Posterior cingulate gyrus (tissue), 11 donors: Measurements from ENCODE around the gene CNFN.
A peak's percentile ranks its signal among the peaks of the same experiment; 100 is the strongest.

ENCODE experiments used
- DNase-seq, 10 donors: peaks; one replicate each; pipeline versions ENCODE4 v3.0.0 to v3.0.0-alpha.2; 2020 to 2021; ENCODE audit warnings: mixed read lengths in 3 of 10
- intact Hi-C: fragments of 100-400 bp; cut with DNase I; formaldehyde crosslinking; loops from one replicate; pipeline ENCODE4 v1.15.1; 2023

CNFN gene

GRCh38 chr19:42378225-42379215, 11.6 kb downstream of the CNFN start:
- DNase-seq: no peak
- intact Hi-C loops: no loop called here

DNA sequence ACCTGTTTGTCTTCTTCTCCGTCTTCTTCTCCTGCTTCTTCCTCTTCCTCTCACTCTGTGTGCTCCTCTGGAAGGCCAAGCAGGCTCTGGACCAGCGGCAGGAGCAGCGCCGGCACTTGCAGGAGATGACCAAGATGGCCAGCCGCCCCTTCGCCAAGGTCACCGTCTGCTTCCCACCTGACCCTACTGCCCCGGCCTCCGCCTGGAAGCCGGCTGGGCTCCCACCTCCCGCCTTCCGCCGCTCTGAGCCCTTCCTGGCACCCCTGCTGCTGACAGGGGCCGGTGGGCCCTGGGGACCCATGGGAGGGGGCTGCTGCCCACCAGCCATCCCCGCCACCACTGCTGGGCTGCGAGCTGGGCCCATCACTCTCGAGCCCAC, 13.9 kb downstream of the CNFN start:
- intact Hi-C loops: no loop called here
- no peak for DNase-seq

GRCh38 chr19:42375415-42376176, 14.5 kb downstream of the CNFN start:
- peak in 1 of 10 donors; percentile 78 for DNase-seq
- intact Hi-C loops: no loop called here

GRCh38 chr19:42374826-42375376, 15.2 kb downstream of the CNFN start:
- intact Hi-C loops: no loop called here
- no peak for DNase-seq

GRCh38 chr19:42370626-42371175, 19.4 kb downstream of the CNFN start:
- intact Hi-C loops: no loop called here
- no peak for DNase-seq

DNA sequence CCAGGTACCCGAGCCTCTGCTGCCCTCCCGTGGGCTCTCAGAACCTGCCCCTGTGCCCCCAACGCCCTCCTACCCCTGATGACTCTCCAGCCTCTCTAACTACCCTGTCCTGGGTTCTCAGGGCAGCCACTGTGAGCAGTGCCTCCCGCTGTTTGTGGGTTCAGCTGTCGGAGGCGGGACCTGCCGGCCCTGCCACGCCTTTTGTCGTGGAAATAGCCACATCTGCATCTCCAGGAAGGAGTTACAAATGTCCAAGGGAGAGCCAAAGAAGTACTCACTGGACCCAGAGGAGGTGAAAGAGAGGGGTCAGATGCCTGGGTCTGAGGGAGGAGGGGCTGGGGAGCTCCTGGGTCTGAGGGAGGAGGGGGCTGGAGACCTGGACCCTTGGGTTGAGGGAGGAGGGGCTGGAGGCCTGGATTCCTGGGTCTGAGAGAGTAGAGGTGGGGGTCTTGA, 20.0 kb downstream of the CNFN start:
- intact Hi-C loops: no loop called here

GRCh38 chr19:42369433-42370067, 20.5 kb downstream of the CNFN start:
- intact Hi-C loops: no loop called here

More for the DNA sequence above, 20.0 kb downstream of the CNFN start:
- no peak for DNase-seq

GRCh38 chr19:42368765-42369164, 21.3 kb downstream of the CNFN start:
- no peak for DNase-seq
- intact Hi-C loops: no loop called here

More at GRCh38 chr19:42369433-42370067, 20.5 kb downstream of the CNFN start:
- no peak for DNase-seq

- intact Hi-C loops: no loop called here
- DNase-seq: no peak
These were observed 21.7 kb downstream of the CNFN start for GRCh38 chr19:42368360-42368759.

- no peak for DNase-seq
These were observed 22.2 kb downstream of the CNFN start for GRCh38 chr19:42367929-42368328.

DNA sequence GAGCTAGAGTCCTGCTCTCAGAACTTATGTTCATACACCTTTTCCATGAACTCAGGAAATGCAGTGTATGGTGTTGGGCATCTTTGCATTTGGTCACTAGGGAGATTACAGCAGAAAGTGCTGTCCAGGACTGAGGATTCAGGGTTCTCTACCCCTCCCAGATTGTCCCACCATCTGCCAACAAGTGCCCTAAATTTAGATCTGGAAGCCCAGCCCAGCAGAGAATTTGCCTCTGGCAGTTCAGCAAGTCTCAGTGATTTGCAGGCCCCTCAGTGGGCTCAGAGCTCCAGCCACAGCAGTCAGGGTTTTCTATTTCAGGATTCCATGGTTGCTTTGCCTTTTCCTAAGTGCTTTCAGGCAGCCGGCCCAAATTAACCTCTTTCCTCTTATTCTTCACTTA, 23.4 kb downstream of the CNFN start:
- intact Hi-C loops: no loop called here
- DNase-seq: no peak

More at GRCh38 chr19:42367929-42368328, 22.2 kb downstream of the CNFN start:
- intact Hi-C loops: no loop called here

- intact Hi-C loops: no loop called here
- no peak for DNase-seq
These were observed 26.3 kb downstream of the CNFN start for GRCh38 chr19:42363614-42364346.

DNA sequence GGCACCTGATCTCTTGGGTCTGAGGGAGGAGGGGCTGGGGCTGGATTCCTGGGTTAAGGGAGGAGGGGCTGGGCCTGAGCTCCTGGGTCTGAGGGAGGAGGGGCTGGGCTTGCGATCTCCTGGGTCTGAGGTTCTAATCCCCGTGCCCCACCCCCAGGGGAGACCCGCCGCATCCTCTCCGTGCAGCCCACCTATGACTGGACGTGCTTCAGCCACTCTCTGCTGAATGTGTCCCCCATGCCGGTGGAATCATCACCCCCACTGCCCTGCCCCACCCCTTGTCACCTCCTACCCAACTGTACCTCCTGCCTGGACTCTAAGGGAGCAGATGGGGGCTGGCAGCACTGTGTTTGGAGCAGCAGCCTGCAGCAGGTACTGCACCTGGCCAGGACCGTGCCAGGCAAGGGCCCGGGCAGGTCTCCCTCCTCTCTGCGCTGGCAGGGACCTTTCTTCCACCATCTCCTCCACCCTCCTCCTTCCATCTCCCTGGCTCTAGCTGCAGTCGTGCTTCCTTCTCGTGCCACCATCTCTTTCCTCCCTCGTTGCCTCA, 27.1 kb downstream of the CNFN start:
- no peak for DNase-seq
- intact Hi-C loops: no loop called here

DNA sequence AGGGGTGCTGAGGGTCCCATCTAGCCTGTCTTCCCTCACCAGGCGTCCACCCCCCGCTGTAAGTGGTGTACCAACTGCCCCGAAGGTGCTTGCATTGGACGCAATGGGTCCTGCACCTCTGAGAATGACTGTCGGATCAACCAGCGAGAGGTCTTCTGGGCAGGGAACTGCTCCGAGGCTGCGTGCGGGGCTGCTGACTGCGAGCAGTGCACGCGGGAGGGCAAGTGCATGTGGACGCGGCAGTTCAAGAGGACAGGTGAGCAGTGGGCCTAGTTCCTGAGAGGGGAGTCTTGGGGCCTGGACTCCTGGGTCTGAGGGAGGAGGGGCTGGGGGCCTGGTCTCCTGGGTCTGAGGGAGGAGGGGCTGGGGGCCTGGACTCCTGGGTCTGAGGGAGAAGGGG, 27.8 kb downstream of the CNFN start:
- no peak for DNase-seq
- intact Hi-C loops: no loop called here

- intact Hi-C loops: no loop called here
- DNase-seq: no peak
These were observed 28.6 kb downstream of the CNFN start for GRCh38 chr19:42361545-42361910.

DNA sequence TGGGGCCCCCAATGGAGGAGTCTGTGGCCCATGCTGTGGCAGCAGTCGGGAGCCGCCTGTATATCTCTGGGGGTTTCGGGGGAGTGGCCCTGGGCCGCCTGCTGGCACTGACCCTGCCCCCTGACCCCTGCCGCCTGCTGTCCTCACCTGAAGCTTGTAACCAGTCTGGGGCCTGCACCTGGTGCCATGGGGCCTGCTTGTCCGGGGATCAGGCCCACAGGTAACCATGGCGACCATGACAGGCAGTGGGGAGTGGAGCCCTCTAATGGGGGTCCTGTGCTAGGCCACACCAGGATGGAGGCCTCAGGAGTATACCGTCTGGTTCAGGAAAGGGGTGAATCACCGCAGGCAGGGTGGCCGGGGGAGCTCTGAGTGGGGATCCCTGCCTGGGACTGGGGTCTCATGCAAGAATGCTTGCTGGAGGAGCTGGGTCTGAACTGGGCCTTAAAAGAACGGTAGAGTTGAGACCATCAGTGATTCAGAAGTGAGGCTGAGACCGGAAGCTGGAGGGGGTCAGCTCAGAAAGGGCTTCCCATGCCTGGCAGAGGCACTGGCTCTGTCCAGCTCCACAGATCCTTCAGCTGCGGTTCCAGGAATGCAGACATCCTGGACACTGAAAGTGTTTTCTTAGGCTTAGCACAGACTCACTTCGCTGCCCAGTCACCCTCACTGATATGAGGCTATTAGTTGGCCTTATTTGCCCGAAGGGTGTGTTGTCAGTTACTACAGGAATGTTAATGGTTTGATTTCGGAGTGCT, 29.1 kb downstream of the CNFN start:
- intact Hi-C loops: no loop called here
- DNase-seq: peak in 1 of 10 donors; percentile 46

- peak in 1 of 10 donors; percentile 60 for DNase-seq
- intact Hi-C loops: no loop called here
These were observed 32.8 kb downstream of the CNFN start for GRCh38 chr19:42357290-42357689.

GRCh38 chr19:42356686-42357085, 33.4 kb downstream of the CNFN start:
- DNase-seq: peak in 1 of 10 donors; percentile 58
- intact Hi-C loops: no loop called here

DNA sequence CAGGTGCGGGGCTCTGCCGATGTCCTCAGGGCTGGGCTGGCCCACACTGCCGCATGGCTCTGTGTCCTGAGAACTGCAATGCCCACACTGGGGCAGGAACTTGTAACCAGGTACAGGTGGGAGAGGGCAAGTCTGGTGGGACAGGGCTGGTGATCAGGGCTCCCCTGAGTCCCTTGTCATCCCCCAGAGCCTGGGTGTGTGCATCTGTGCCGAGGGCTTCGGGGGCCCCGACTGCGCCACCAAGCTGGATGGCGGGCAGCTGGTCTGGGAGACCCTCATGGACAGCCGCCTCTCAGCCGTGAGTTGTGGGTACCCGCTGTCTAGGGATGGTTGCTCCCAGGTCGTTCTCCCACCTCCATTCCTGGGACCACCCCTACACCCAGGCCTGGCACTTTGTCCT, 34.2 kb downstream of the CNFN start:
- intact Hi-C loops: no loop called here
- peak in 2 of 10 donors; percentile 57 to 78 for DNase-seq
